ENCODE data around the gene TBC1D20.

Gene TBC1D20

GRCh38 chr20:396619-397431 is 65.5 kb downstream of the TBC1D20 start:
- no peak for TF ChIP-seq GATA3 (IDR thresholded peaks at IDR 0.05; ENCODE audit: low read depth, low read length)
- TF ChIP-seq GATA2 (IDR thresholded peaks at IDR 0.05; ENCODE audit: low read depth, low read length), result no peak

GRCh38 chr20:396252-396618 is 66.1 kb downstream of the TBC1D20 start:
- TF ChIP-seq GATA3 (IDR thresholded peaks at IDR 0.05; ENCODE audit: low read depth, low read length), result no peak
- TF ChIP-seq GATA2 (IDR thresholded peaks at IDR 0.05; ENCODE audit: low read depth, low read length), result no peak

GRCh38 chr20:391041-391711 is 71.2 kb downstream of the TBC1D20 start:
- no peak for TF ChIP-seq GATA3 (IDR thresholded peaks at IDR 0.05; ENCODE audit: low read depth, low read length)
- TF ChIP-seq GATA2 (IDR thresholded peaks at IDR 0.05; ENCODE audit: low read depth, low read length), result no peak

GRCh38 chr20:389220-389619 is 73.1 kb downstream of the TBC1D20 start:
- no peak for TF ChIP-seq GATA2 (IDR thresholded peaks at IDR 0.05; ENCODE audit: low read depth, low read length)
- no peak for TF ChIP-seq GATA3 (IDR thresholded peaks at IDR 0.05; ENCODE audit: low read depth, low read length)

GRCh38 chr20:388034-388994 is 74.0 kb downstream of the TBC1D20 start:
- TF ChIP-seq GATA3 (IDR thresholded peaks at IDR 0.05; ENCODE audit: low read depth, low read length) (no peak), GATA2 (IDR thresholded peaks at IDR 0.05; ENCODE audit: low read depth, low read length) (no peak)

- TF ChIP-seq GATA3 (IDR thresholded peaks at IDR 0.05; ENCODE audit: low read depth, low read length) (no peak), GATA2 (IDR thresholded peaks at IDR 0.05; ENCODE audit: low read depth, low read length) (no peak)
Measured at GRCh38 chr20:387520-387919, 74.8 kb downstream of the TBC1D20 start.

Measured in SH-SY5Y (cell line).